NCI-H1092 treated with DMSO at 0.1 percent for 48 hours (cell line): Measurements from ENCODE around the gene FBN3.
"Not testable (repeated sequence)": the region's sequence is repeated elsewhere in the genome, so short reads cannot be mapped to it uniquely, and the experiment has no call there.

Experiments
- DNase-seq: peaks from one replicate; lab custom pipeline; 2025; lab: John Stamatoyannopoulos, UW

FBN3 gene

DNA sequence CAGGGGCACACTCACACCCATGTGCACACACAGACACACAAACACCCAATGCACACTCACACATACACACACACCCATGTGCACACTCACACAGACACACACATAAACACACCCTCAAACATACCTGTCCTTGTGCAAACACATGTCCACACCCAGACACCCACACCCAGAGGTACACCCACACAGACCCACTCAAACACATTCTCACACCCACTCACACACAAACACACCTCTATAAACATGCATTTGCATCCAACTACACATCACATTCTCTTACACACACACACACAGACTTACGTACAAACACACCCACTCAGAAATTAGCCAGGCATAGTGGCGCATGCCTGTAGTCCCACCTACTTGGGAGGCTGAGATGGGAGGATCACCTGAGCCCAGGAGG, 31.4 kb downstream of the FBN3 start:
- no peak for DNase-seq

DNA sequence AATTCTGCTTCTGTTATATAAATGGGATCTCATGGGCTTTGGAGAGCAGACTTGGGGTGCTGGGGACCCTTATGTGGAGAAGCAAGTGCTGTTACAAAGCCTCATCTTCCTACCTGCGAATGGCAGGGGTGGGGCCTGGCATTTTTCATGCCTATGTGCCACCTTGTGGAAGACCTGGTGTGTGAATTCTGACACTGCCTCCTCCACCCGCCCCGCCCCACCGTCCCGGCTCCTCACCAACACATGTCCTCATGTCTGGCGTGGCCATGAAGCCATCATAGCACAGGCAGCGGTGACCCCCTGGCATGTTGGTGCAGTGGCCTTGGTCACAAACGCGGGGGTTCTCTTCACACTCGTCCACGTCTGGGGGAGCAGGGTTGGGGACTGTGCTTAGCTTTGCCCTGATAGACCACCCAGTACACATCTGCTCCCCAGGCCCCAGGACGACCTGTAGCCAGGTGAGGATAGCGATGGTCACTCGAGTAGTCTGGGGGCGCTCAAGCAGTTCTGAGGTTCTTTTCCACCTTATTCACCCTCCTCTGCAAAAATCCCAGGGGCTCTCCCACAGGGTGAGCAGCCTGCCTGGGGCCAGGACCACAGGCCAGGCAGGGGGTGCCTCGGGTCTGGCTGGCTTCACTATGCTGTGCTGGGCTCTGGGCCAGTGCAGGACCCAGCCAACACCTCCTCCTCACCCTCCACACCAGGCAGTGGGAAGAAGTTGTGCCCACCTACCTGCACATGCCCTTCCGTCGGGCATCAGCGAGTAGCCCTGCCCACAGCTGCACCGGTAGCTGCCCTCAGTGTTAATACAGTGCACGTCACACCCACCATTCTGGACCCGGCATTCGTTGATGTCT, 32.7 kb downstream of the FBN3 start:
- DNase-seq = no peak

DNA sequence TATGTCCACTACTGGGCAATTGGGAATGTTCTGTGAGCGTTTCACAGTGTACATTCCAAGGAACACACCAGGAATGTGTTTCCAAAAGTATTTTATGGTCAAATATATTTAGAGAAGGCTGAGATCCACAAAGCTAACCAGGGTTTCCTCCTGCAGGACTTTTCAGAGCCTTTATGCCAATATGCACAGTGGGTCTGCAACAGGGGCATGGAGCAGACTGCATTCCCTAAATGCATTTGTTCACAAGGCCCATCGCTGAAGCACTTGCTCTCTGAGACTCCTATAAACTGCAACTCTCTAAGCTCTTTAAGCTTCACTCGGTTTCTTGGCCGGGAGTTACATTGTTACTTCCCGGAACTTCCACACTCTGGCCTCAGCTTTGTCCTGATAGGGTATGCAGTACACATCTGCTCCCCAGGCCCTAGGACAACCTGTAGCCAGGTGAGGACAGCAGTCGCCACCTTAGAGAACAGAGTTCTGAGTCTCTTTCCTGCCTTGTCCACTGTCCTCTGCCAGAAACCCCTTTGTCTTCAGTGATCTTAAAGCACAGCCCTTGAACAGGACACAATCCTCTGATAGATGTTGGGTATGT, 33.5 kb downstream of the FBN3 start:
- no peak for DNase-seq

DNA sequence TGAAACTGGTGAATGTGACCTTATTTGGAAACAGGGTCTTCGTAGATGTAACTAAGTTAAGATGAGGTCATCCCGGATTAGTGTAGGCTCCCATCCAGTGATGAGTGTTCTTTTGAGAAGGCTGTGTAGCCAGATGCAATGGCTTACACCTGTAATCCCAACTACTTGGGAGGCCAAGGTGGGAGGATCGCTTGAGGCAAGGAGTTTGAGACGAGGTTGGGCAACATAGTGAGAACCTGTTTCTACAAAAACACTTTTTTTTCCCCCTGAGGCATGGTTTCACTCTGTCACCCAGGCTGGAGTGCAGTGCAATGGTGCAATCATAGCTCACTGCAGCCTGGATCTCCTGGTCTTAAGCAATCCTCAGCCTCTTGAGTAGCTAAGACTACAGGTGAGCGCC, 36.4 kb downstream of the FBN3 start:
- no peak for DNase-seq

DNA sequence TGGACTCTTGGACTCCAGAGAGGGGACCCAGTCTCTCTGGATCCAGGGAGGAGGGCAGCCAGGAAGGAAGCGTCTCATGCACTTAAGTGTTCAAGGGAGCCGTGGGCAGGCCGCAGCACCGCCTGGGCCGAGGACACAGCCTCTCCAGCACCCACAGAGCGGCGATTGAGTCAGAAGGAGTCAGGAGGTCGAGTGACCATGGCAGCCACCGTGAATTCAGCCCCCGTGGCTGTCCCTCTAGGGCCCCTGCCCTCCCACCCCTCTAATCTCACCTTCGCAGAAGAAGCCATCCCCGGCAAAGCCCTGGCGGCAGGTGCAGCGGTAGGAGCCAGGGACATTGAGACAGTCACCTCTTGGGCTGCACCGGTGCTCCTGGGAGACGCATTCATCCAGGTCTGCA, 38.0 kb downstream of the FBN3 start:
- DNase-seq = no peak

DNA sequence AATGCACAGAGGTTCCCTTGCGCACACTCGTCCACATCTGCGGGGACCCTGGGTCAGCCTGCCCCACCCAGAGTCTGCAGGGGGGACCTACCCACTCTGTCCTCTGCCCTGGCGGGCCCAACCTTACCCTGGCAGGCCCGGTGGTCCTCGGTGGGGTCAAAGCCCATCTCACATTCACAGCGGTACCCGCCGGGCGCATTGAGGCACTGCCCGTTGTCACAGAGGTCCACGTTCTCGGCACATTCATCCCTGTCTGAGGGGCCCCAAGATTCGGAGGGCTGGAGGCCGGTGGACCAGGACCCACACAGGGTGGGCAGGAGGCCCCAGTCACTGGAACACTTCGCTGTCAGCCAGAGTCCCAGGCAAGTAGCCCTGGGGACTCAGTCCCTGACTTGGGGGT, 38.5 kb downstream of the FBN3 start:
- DNase-seq = no peak

DNA sequence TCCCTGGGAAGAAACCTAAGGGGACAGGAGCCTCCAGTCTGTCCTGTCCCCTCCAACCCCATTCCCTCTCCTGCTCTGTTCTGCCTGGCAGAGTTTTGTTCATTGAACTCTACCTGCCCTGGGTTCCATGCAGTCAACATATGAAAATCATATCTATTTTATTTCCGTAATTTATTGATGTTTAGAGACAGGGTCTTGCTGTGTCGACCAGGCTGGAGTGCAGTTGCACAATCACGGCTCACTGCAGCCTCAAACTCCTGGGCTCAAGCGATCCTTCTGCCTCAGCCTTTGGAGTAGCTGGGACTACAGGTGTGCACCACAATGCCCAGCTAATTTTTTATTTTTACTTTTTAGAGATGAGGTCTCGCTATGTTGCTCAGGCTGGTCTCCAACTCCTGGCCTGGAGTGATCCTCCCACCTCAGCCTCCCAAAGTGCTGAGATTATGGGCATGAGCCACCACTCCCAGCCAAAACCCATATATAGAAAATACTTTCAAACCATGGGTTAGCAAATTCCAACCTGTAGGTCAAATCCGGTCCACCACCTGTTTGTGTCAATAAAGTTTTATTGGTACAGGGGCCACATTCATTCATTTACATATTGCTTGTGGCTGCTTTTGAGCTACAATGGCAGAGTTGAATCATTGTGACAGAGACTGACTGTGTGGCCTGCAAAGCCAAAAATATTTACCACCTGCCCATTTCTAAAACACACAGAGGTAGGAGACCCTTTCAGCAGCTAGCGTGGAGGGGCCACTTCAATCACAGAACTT, 39.3 kb downstream of the FBN3 start:
- no peak for DNase-seq

DNA sequence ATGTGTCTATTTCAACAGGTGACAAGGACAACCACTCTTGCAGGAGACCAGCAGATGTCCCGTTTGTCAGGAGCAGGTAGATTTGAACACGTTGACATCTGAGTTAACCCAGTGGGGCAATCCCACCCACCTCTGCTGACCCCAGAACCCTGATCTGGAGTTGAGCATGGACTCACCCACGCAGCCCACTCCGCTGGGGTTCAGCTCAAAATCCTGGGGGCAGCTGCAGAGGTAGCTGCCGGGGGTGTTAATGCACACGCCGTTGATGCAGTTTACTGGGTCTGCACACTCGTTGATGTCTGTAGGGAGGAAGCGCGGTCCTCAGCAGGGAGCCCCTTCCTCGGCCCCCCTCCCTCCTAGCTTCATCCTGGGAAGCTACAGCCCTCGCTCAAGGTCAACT, 39.9 kb downstream of the FBN3 start:
- DNase-seq = no peak

DNA sequence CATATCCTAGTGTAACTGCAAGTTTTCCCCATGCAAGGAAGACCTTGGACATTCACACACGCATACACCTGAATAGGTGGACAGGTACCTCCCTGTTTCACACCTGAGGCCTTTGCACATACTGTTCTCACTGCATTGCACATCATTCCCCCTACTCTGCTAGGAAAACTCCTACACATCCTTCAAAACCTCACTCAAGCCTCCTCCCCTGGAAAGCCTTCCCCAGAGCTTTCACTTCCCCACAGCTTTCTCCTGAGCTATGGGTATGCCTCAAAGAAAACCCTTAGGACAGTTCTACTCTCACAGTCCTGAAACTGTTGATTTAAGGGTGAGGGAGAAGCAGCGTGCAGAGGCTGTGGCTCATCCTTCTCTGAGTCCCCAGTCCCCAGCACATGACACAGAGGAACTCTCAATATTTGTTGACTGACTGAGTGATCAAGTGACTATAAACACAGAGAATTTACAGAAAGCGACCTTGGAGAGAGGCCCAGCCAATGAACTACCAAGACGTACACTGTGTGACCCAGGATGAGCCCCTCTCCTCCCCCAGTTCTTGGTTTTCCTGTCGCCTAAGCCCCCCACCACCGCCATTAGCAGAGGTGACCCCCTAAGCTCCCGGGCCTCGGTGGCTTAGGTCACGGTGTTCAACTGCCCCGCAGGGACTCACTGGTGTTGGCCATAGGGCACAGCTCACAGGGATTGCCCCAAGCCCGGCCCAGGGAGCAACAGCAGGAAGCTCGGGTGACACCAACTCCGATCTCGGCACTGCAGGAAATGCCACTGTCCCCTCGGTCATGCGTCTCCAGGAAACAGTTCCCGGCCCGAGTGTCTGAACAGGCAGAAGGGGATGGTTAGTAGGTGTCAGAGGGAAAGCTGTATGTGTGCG, 40.6 kb downstream of the FBN3 start:
- no peak for DNase-seq

DNA sequence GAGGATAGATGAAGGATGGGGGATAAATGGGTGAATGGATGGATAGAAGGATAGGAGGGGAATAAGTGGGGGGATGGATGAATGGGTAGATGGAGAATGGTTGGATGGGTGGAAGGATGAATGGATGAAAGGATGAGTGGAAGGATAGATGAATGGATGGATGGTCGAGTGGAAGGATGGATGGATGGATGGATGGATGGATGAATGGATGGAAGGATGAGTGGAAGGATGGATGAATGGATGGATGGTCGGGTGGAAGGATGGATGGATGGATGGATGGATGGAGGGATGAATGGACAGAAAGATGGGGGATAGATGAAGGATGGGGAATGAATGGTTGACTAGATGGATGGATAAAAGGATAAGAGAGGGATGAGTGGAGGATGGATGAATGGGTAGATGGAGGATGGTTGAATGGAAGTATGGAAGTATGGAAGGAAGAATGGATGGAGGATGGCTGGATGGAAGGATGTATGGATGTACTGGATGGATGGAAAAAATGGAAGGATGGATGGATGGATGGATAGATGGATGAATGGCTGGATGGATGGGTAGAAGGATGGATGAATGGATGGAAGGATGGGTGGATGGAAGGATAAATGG, 42.0 kb downstream of the FBN3 start:
- DNase-seq = no peak

DNA sequence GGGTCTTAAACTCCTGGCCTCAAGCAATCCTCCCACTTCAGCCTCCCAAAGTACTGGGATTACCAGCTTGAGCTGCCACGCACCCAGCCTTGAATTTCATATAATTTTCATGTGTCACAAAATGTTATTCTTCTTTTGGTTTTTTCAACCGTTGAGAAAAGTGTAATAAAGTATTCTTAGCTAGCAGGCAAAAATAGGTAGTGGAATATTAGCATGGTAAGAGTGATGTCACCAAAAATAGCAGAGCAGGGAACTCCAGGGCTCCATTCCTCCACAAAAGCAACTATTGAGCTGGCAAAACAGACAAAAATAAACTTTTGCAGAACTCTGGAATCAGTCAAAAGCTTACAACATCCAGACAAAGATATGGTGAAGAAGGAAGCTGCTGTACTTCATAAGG, 43.9 kb downstream of the FBN3 start:
- DNase-seq = no peak

DNA sequence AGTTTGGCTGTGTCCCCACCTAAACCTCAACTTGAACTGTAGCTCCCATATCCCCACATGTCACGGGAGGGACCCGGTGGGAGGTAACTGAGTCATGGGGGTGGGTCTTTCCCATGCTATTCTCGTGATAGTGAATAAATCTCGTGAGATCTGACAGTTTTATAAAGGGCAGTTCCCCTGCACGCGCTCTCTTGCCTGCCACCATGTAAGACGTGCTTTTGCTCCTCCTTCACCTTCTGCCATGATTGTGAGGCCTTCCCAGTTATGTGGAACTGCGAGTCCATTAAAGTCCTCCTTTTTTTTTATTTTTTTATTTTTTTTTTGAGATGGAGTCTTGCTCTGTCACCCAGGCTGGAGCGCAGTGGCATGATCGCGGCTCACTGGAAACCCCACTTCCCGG, 47.5 kb downstream of the FBN3 start:
- not testable (repeated sequence) for DNase-seq

DNA sequence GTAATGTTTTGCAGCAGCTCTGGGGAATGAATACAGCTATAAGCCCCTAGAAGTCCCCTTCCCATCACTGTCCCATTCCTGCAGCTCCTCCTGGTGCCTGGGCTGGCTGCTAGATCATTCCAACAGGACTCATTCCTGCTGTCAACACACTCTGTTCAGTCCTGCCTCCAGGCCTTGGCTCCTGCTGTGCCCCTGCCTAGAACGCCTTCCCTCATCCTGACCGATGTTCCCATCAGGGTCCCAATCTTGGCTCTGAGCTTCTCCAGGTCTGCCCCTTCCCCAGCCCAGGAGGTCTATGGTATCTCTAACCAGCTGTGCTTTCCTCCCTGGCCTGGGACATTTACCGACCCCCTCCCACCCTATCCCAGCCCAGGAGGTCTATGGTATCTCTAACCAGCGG, 48.1 kb downstream of the FBN3 start:
- DNase-seq = no peak

DNA sequence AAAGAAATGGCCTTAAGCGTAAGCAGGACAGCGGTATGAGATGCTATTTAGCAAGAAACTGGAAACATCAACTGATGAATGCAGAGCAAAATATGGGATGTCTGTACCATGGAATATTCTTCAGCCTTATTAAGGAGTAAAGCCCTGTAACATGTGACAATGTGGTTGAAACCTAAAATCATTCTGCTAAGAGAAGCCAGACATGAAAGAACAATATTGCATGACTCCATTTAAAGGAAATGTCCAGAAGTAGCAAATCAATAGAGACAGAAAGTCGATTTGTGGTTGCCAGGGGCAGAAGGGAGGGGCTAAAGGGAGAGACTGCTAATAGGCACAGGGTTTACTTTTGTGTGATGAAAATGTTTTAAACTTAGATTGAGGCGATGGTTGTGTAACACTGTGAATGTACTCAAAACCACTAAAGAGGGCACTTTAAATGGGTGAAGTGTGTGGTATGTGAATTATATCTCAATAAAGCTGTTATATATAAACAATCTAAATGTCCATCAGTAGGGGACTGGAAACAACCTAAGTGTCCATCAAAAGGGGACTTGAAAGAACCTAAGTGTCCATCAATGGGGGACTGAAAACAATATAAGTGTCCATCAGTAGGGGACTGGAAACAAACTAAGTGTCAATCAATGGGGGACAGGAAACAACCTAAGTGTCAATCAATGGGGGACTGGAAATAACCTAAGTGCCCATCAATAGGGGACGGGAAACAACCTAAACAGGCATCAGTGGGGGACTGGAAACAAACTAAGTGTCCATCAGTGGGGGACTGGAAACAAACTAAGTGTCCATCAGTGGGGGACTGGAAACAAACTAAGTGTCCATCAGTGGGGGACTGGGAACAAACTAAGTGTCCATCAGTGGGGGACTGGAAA, 51.5 kb downstream of the FBN3 start:
- DNase-seq = no peak

DNA sequence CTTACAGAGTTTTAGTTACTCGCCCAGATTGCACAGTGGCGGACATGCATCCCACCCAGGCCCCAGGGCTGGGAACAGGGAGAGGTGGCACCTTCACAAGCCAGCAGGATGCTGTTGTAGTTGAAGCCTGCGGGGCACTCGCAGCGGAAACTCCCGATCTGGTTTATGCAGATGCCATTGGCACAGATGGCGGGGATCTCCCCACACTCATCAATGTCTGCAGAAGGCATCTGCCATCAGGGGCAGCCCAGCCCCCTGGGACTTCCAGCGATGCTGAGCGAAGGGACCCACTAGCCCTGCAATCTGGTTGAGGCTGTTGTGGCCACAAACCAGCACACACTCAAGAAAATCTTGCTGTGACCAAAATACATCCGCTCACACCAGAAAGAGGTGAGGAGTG, 52.2 kb downstream of the FBN3 start:
- DNase-seq = no peak

DNA sequence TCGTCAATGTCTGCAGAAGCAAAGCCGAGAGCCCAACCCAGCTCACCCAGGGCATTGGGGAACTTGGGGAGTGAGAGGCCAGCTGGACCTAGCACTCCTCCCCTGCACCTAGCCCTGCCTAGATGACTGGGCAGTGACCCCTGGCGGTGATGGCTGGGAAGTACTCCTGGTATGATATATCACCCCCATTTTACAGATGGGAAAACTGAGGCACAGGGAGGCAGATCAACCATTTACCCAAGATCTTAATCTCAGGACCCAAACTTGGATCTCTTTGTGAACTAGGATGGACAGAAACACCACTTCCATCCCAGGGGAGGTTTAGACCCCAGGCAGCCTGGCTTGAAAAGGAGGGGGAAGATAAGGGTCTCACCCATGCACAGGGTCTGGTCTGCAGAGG, 53.3 kb downstream of the FBN3 start:
- no peak for DNase-seq

DNA sequence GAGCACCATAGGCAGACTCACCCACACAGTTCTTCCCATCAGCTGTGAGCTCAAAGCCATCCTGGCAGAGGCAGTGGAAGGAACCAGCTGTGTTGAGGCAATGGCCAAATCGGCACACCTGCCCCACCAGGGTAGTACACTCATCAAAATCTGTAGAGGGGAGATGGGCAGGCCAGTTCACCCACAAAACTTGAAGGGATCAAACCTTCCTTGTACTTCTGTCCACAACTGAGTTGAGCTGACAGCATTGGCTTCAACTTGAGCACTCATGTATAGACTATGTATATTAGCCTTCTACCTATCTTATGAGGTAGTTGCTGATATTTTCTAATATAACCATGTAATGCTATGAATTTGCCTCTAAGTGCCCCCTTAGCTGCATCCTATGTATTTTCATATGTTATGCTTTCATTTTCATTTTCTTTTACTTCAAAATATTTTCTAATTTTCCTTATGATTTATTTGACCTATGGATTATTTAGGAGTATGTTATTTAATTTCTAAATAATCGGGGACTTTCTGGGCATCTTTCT, 54.0 kb downstream of the FBN3 start:
- no peak for DNase-seq

DNA sequence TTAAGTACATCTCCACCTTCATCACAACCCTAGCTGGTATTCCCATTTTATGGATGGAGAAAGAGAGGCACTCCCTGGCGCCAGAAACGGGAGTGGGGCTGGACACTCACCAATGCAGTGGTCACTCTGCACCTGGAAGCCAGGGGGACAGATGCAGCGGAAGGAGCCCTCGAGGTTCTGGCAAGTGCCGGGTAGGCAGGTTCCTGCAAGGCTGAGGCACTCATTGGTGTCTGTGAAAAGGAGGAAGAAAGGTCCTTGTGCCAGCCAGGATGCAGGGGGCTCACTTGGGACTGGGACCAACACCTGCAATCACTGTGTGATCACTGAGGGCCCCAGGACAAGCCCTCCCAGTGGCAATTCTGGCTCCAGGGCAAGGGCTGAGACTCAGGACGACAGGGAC, 55.1 kb downstream of the FBN3 start:
- no peak for DNase-seq

DNA sequence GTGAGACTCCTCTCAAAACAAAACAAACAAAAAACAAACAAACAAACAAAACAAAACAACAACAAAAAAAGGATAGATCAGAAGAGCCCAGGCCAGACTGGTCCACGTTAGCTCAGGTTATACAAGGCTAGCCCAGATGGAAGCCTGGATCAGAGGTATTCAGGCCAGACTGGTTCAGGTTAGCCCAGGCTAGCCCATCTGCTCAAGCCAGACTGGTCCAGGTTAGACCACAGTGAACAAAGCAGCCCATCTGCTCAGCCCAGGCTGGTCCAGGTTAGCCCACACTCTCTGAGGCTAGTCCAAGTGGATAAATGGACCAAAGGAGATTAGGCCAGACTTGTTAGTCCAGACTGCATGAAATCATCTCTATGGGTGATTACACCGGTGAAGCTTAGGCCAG, 55.7 kb downstream of the FBN3 start:
- no peak for DNase-seq

DNA sequence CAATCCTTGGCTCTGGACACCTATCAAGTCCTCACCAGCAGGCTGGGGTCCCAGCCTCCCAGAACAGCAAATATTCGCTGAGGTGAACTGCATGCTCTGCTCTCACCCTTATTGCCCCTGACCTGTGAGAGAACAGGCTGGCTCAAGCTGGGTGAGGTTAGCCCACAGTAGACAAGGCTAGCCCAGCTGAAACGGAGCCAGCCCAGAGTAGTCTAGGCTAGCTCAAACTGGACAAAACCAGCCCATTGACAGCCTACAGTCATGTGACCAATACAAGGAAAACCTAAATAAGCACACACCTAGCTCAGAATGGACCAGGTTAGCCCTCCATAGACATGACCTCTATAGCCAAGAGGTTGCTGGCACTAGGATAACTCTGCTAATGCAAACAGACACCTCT, 58.4 kb downstream of the FBN3 start:
- no peak for DNase-seq
